T follicular helper cell (primary cell): ENCODE results near the gene PARP1.
"Not testable (repeated sequence)": the region's sequence is repeated elsewhere in the genome, so short reads cannot be mapped to it uniquely, and the experiment has no call there.

Experiments
- DNase-seq: peaks from one replicate; pipeline ENCODE4 v3.0.0-alpha.2; 2020; ENCODE audit warnings: low read depth
- total RNA-seq, 2 experiments: gene quantifications; one replicate each; lab custom pipeline; 2026; lab: John Stamatoyannopoulos, UW

The PARP1 gene
- total RNA-seq, result 300 to 390 reads per million in 2 experiments

DNA sequence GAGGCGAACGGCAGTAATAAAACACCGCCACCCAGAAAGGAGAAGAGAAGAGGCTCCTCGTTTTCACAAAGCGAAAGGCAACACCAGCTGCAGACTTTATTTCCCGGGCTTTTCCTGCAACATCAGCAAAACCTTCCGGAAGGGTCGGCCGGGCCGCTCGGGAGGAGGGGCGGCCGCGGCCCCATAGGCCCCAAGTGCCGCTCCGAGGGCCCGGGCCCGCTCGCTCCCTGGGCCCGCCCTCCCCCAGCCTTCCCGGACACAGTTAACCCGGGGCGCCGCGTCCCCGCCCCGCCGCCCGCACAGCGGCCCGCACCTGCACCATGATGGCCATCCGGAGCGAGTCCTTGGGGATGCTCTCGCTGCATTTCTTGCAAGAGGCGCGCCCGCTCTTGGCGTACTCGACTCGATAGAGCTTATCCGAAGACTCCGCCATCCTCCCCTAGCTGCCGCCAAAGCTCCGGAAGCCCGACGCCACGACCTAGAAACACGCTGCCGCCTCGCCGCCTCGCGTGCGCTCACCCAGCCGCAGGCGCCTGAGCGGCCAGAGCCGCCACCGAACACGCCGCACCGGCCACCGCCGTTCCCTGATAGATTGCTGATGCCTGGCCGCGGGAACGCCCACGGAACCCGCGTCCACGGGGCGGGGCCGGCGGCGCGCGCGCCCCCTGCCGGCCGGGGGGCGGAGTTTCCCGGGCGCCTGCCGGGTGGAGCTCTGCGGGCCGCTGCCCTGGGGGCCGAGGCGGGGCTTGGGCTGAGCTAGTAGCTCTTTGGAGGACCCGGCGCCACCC, at the start of gene PARP1:
Gene PARP1 (minus strand): TSS at position 597 of the 788 bp plus-strand sequence. CDS start 164 bp downstream, at position 433.
- peak; percentile 81 for DNase-seq

- peak; percentile 20 for DNase-seq
These were observed 49.4 kb upstream of the PARP1 start for GRCh38 chr1:226457307-226457712.

DNA sequence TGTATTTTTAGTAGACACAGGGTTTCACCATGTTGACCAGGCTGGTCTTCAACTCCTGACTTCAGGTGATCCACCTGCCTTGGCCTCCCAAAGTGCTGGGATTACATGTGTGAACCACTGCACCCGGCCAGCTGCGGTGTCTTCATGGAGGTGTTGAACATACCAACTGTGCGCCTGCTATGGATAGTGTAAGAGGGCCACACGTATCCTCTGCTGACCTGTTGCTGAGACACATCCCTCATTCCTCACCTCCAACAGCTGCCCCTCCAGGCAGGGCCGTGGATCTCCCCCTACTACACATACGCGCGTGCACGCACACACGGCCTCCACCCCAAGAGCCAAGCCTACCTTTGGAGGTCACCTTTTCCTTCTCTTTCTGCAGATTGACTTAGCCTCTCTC, 48.0 kb upstream of the PARP1 start:
- no peak for DNase-seq

GRCh38 chr1:226454349-226454748, 46.5 kb upstream of the PARP1 start:
- DNase-seq, result no peak

- no peak for DNase-seq
These were observed 45.3 kb upstream of the PARP1 start for GRCh38 chr1:226453015-226453704.

DNA sequence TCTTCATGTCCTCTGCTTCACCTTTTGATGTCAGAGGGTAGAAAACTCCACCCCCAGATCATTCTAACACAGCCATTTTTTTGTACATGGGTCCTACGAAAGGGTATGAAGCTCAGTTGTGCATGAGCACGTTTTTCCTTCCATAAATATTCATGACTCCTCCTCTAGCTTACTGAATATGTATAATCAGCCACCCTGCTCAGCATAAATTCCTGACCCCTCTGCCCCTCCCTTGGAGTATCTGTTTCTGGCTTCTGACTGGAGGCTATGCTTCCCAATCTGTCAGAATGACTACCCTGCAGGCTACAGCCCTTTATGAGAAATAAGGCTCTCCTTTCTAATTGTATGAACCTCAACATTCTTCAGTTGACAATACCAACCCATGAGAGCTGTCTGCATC, 42.8 kb upstream of the PARP1 start:
- no peak for DNase-seq

DNA sequence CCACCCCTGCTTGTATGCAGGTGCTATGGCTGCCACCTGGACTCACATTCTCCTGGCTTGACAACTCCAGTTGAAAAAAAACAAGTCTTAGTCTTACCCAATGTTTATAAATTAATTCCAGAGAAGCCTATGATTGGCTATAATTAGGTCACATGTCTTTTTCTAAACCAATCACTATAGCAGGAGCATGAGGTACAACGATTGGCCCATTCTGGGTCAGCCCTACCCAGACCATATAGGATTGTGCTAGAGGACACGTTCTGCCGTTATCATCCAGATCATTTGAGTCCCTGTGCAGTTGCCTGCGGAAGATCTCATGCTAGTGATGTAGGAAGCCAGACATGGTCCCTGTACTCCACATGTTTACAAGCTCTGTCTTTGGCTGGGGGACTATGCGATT, 41.9 kb upstream of the PARP1 start:
- no peak for DNase-seq

- no peak for DNase-seq
These were observed 40.2 kb upstream of the PARP1 start for GRCh38 chr1:226447932-226448665.

DNA sequence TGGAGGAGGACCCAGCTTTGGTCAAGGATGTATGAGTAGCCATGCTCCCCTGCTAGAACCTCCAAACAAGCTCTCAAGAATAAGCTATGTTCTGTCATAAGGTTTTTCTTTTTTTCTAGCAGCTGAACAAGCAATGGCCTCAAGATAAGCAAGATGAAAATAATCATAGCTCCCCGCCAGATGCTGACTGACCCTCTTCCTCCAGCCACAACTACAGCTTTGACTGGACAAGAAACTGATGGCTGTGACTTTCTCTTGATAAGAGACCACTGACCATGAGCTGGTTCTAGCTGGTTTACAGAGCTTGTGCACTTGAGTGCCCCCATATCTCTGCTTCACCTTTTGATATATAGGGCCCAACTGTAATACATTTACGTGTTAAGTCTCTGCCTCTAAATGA, 38.2 kb upstream of the PARP1 start:
- no peak for DNase-seq

DNA sequence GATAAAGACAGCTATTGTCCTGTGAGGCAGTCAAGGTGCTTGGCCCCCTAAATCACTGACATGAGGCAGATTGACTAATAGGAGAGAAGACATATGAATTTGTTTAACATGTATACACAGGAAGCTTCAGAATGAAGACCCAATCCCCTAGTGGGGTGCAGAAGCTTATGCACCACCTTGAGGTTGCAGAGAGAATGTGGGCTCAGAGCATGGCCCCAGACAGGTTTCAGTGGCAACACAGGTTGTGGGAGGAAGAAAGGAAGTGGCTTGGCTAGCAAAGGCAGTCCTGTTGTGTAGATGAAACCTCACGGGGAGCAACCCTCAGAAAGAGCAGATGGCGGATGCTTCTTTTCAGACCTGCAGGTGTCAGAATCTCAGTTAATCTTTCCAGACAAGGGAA, 37.0 kb upstream of the PARP1 start:
- peak; percentile 37 for DNase-seq

GRCh38 chr1:226443439-226443838, 35.5 kb upstream of the PARP1 start:
- no peak for DNase-seq

DNA sequence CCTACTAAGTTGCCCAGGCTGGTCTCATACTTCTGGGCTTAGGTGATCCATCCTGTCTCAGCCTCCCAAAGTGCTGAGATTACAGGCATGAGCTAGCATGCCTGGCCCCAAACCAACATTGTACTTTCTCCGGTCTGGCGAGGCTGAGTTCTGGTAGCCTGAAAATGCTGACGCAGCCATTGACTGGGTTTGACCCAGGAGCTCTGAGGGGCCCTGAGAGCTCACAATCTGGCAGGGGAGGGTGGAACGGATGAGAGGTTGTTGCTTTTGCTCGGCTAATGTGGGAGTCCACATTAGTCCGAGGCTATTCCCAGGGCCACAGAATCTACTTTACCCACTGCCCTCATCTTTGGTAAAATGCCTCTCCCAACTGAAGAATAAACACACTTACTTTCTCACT, 35.1 kb upstream of the PARP1 start:
- DNase-seq, result no peak

DNA sequence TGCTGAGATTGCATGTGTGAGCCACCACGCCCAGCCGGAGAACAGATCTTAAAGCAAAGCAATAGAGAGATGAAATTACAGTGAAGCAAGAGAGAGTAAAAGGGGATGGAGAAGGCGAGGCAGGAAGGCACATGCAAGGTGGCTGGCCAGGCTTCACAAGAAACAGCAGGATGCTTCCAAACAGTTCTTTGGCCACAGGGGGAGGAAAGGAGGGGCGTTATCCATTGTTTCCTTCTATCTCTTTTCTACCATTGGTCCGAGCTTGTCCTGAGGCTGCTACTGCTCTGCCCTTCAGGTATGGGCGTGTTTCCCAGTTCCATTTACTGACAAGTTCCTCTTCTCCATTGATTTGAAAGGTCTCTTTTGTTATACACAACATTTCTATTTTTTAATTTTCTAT, 33.7 kb upstream of the PARP1 start:
- no peak for DNase-seq

DNA sequence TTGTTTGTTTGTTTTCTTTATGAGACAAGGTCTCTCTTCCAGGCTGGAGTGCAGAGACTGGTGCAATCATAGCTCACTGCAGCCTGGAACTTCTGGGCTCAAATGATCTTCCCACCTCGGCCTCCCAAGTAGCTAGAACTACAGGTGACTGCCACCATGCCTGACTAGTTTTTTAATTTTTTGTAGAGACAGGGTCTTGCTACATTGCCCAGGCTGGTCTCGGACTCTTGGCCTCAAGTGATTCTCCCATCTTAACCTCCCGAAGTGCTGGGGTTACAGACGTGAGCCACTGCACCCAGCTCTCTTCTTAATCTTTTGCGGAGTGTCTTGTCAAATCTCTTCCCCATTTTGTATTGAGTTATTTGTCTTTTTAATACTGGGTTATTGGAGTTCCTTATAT, 32.6 kb upstream of the PARP1 start:
- no peak for DNase-seq

- DNase-seq, result no peak
These were observed 30.1 kb upstream of the PARP1 start for GRCh38 chr1:226438007-226438406.

DNA sequence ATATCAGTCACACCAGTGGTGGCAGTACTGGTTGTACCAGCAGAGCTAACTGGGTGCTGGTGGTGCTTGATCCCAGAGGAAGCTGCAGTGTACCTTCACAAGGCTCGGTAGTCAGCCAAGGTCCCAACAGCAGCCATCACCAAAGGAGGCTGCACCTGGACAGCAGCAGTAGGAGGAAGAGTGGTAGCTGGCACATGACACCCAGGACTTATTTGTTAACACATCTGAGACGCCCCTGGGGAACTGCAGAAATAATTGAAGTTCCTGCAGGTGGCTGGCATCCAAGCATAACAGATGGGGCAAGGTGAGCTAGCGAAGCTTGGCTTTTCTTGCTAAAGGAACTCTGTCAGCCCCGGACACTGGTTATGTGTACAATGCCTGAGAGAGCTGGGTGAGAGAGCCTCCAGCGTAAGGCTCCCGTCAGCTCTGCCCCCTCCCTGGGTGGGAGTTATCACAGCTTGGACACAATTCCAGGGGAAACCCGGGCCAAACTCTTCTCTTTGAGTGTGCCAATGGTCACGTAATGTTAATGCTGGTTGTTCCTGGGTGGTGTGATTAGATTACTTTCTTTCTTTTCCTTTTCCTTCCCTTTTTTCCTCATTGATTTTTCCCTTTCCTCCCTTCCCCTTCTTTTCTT, 29.1 kb upstream of the PARP1 start:
- no peak for DNase-seq

- DNase-seq, result no peak
These were observed 28.6 kb upstream of the PARP1 start for GRCh38 chr1:226436472-226436854.

DNA sequence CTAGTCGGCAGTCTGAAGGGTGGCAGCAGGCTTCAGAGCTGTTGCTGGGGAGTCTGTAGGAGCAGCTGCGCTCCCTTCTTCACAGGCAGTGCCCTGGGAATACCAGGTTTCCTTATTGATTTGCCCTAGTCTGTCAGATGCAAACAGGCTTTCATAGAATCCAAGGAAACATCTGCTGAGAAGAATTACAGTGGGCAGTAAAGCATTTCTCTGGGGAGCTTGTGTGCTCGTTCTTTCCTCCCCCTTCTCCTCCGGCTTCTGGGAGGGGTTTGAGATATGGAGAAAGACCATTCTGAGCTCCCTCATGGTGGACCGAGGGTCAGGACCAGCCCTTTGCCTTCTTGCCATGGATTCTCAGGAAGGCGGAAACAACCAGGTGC, 25.4 kb upstream of the PARP1 start:
- DNase-seq, result no peak

DNA sequence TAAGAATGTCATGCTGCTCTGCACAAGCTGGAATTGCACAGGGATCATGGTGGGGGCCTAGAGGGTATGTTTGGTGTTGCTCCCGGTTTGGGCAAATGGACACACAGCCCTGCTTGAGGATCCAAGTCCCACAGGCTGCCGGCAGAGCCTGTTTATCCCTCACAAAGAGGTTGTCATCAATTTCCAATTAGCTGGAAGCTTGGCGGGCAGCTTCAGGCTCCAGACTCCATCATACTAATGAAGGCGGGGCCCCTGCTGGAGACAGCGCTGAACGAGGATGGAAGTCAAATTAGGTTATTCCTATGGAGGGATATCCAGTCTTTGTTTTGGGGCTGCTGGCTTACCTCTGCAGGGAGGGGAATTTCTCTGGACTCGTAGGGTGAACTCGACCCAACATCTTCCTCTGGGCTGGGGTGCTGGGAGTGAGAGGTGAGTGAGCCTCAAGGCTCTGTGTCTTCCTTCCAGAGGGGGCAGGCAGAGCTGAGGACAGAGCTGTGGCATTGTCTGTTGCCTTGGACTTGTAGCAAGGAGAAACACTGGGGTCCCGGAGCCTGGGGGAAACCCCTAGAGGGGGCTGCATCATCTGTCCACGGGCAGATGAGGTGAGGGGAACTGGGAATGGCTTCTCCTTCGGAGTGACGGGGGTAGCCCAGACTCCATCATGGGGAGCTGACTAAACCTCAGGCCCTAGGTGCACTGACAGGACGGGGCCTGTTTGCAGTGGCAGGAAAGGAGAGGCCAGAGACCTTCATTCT, 24.9 kb upstream of the PARP1 start:
- DNase-seq, result no peak

GRCh38 chr1:226431898-226432297, 24.0 kb upstream of the PARP1 start:
- not testable (repeated sequence) for DNase-seq

DNA sequence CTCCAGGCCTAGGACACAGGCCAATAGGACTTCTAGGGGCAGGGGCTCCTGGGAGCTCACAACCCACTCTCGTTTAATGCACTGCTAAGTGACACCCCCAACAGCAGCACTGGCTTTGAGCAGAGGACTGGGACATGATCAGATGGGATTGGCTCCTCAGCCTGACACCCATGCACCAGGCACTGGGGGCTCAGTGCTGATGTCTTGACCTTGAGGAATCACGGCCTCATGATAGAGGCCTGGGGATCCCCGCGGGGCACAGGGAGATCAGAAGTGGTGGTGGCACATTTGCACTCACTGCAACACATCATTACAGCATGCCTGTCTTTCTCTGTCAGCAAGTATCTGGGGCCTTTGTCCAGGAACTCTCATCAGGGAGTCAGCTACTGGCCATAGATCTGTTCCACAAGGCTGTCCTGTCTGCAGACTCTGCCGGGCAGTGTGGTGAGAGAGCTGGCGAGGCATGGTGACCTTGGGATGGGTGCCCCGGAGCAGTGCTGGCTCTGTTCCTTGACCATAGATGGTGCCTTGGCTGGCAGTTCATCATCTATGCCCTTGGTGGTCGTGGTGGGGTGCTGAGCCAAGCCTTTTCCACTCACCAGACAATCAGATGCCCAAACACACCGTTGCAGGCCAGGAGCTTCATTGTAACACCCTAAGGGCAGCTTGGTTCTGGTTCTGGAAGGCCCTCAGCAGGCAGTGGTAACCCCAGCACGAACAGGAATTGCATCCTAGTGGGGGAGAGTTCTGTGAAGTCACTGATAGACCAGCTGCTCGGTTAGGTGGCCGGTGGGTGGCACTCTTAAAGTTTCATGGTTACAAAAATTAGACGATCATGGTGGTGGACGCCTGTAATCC, 22.2 kb upstream of the PARP1 start:
- DNase-seq, result no peak
